Tibial nerve (tissue), 4 donors: Measurements from ENCODE around the gene PDLIM7.

Experiments used
- EP300 ChIP-seq, 2 donors: sonication (generic); formaldehyde crosslinking; IDR thresholded peaks; one replicate each; pipeline ENCODE4 v1.6.1; 2017; ENCODE audit warnings: antibody characterized with exemption in 2 of 2, mild to moderate bottlenecking in 1 of 2
- POLR2A ChIP-seq, 2 donors: fragments of 450-650 bp; IDR thresholded peaks; one replicate each; pipeline ENCODE4 v1.6.1; 2017; ENCODE audit warnings: antibody characterized with exemption in 2 of 2, mild to moderate bottlenecking in 2 of 2, moderate library complexity in 2 of 2
- TF ChIP-seq, protein P1 (sequence below), 5 experiments: fragments of 200-600 bp in 3 of 5; fragments of 450-650 bp in 2 of 5; sonication (generic) in 3 of 5; IDR thresholded peaks; one replicate each; pipeline ENCODE4 v1.5.1; 2016 to 2019; ENCODE audit warnings: antibody characterized with exemption in 5 of 5, mild to moderate bottlenecking in 3 of 5, moderate library complexity in 2 of 5

DNA sequence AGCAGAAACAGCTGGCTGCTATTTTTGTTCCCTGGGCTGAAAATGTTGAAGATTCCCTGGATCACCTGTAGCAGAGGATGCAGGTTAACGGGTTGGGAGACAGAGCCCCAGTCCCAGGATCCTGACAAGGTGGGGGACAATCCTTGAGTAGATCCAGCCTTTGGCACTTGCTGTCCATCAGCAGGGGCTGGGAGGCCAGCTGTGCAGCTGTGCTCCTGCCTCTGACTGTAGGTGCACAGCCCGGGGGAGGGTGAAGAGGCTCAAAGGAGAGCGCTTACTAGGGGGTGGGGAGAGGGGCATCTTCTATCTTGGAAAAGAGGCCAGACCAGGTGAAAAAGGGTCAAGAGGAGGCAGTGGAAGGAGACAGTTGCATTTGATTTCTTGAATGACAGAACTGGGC lies 22.9 kb upstream of the PDLIM7 start:
- TF ChIP-seq EP300 (IDR thresholded peaks at IDR 0.05) (no peak), POLR2A (IDR thresholded peaks at IDR 0.05) (no peak)
- TF ChIP-seq, protein P1, sequence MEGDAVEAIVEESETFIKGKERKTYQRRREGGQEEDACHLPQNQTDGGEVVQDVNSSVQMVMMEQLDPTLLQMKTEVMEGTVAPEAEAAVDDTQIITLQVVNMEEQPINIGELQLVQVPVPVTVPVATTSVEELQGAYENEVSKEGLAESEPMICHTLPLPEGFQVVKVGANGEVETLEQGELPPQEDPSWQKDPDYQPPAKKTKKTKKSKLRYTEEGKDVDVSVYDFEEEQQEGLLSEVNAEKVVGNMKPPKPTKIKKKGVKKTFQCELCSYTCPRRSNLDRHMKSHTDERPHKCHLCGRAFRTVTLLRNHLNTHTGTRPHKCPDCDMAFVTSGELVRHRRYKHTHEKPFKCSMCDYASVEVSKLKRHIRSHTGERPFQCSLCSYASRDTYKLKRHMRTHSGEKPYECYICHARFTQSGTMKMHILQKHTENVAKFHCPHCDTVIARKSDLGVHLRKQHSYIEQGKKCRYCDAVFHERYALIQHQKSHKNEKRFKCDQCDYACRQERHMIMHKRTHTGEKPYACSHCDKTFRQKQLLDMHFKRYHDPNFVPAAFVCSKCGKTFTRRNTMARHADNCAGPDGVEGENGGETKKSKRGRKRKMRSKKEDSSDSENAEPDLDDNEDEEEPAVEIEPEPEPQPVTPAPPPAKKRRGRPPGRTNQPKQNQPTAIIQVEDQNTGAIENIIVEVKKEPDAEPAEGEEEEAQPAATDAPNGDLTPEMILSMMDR (IDR thresholded peaks at IDR 0.05), result no peak
